PC-3 (cell line): ENCODE results near the gene CAMTA1. TPM values are rescaled to one million over a fixed set of nuclear protein-coding genes. Genes with fewer than 3 reads are reported as not detected.

Source experiments
- ATAC-seq: fragments of 200-7000 bp; cut with Tn5 transposase; 2 replicates; pipeline ENCODE4 v1.9.1; 2020; ENCODE audit warnings: mild to moderate bottlenecking, moderate library complexity
- BruUV-seq: library from RNA; stranded (reverse); fragments of 400-500 nt; replicated peaks from 2 replicates; lab custom pipeline; 2021; lab: Mats Ljungman, UMichigan
- CTCF ChIA-PET: fragments of 300-600 bp; sonication (Branson Sonifier 250); formaldehyde crosslinking; loops from one replicate; lab custom pipeline; 2022; ENCODE audit warnings: antibody characterized with exemption; lab: Charles Lee
- POLR2A ChIA-PET: fragments of 300-600 bp; sonication (Branson Sonifier 250); formaldehyde crosslinking; loops from one replicate; lab custom pipeline; 2022; ENCODE audit warnings: antibody characterized with exemption; ENCODE audit not compliant: unreplicated experiment; lab: Charles Lee
- DNase-seq: peaks from one replicate; pipeline ENCODE4 v3.0.0-alpha.2; 2015
- H2AFZ ChIP-seq: fragments of 300-600 bp; sonication (generic); 2 replicates; pipeline ENCODE4 v1.6.0; 2016; ENCODE audit warnings: antibody characterized with exemption, low read length
- H3F3A ChIP-seq: fragments of 300-600 bp; sonication (generic); one replicate; pipeline ENCODE4 v1.6.0; 2017; ENCODE audit warnings: antibody characterized with exemption, low read length, control low read depth, mild to moderate bottlenecking; ENCODE audit not compliant: unreplicated experiment
- H3K27ac ChIP-seq: fragments of 300-600 bp; sonication (generic); 2 replicates; pipeline ENCODE4 v1.5.1; 2016; ENCODE audit warnings: mild to moderate bottlenecking, low read length
- H3K27me3 ChIP-seq: fragments of 300-600 bp; sonication (generic); 2 replicates; pipeline ENCODE4 v1.6.1; 2016; ENCODE audit warnings: low read length, mixed read lengths
- H3K36me3 ChIP-seq: fragments of 300-600 bp; sonication (generic); 2 replicates; pipeline ENCODE4 v1.6.1; 2016; ENCODE audit warnings: low read depth, mixed run types, low read length, mixed read lengths
- H3K4me1 ChIP-seq: fragments of 300-600 bp; sonication (generic); 2 replicates; pipeline ENCODE4 v1.5.1; 2016; ENCODE audit warnings: low read length; ENCODE audit not compliant: insufficient read depth
- H3K4me2 ChIP-seq: fragments of 300-600 bp; sonication (generic); 2 replicates; pipeline ENCODE4 v1.6.0; 2016; ENCODE audit warnings: low read length
- H3K4me3 ChIP-seq: fragments of 300-600 bp; sonication (generic); 2 replicates; pipeline ENCODE4 v1.5.1; 2016; ENCODE audit warnings: mild to moderate bottlenecking, low read length, mixed read lengths
- H3K79me2 ChIP-seq: fragments of 300-600 bp; sonication (generic); 2 replicates; pipeline ENCODE4 v1.6.1; 2017; ENCODE audit warnings: low read length, mixed read lengths
- H3K9ac ChIP-seq: fragments of 300-600 bp; sonication (generic); 2 replicates; pipeline ENCODE4 v1.6.0; 2016; ENCODE audit warnings: mild to moderate bottlenecking, low read length
- H3K9me2 ChIP-seq: fragments of 300-600 bp; sonication (generic); replicated peaks from 2 replicates; pipeline ENCODE4 v1.6.1; 2016; ENCODE audit warnings: mixed run types, low read length, mixed read lengths
- H3K9me3 ChIP-seq: fragments of 300-600 bp; sonication (generic); 2 replicates; pipeline ENCODE4 v1.6.1; 2016; ENCODE audit warnings: low read length, mixed read lengths
- H4K20me1 ChIP-seq: fragments of 300-600 bp; sonication (generic); 2 replicates; pipeline ENCODE4 v1.6.1; 2016; ENCODE audit warnings: low read length, mixed read lengths
- EZH2 ChIP-seq: fragments of 300-600 bp; sonication (generic); IDR thresholded peaks from one replicate; pipeline ENCODE4 v1.6.1; 2017; ENCODE audit warnings: antibody characterized with exemption, mild to moderate bottlenecking, low read length; ENCODE audit not compliant: unreplicated experiment
- EZH2phosphoT487 ChIP-seq: fragments of 300-600 bp; sonication (generic); IDR thresholded peaks from 2 replicates; pipeline ENCODE4 v1.6.1; 2018; ENCODE audit warnings: mild to moderate bottlenecking, antibody characterized with exemption, low read length, borderline replicate concordance
- intact Hi-C: fragments of 100-400 bp; cut with micrococcal nuclease; formaldehyde crosslinking; loops from 2 replicates; pipeline ENCODE4 v1.9.0; 2023
- total RNA-seq: library from RNA; depleted of rRNA; stranded (reverse); fragments of >200 nt; gene quantifications from 2 replicates; pipeline ENCODE4 v1.2.3, GENCODE V29; 2014
- TF ChIP-seq, protein P1 (sequence below): fragments of 300-600 bp; sonication (generic); conservative IDR thresholded peaks from 2 replicates; pipeline ENCODE4 v1.5.1; 2017; ENCODE audit warnings: antibody characterized with exemption, low read depth, mild to moderate bottlenecking, low read length

CAMTA1 gene
- total RNA-seq, 1 experiment from 2014 or later, result 40.8 TPM

DNA sequence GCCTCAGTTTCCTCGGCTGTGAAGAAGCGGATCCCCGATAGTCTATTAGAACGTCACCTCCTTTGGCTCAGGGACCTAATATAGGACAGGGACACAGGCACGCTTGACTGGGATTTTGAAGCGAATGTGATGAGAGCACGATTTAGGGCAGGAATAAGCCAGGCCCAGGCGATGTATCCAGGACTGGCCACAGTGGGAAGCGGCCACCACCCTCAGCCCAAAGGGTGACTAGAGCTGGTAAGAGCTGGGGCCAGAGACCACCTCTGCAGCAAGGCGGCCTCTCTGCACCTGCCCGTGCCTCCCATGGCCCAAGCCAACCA, 885.9 kb downstream of the CAMTA1 start:
- H3K36me3 ChIP-seq, result no peaks in the 10 kb centered on the region
- H4K20me1 ChIP-seq, result no peaks in the 10 kb centered on the region
- H3K4me1 ChIP-seq, result no peaks in the 10 kb centered on the region
- BruUV-seq, result no TSS peak
- H3F3A ChIP-seq, result no peaks in the 10 kb centered on the region
- POLR2A ChIA-PET, result no interaction called here
- ATAC-seq (no peak), DNase-seq (no peak)
- H3K27ac ChIP-seq, result no peak overlapping the region
- CTCF ChIA-PET, result no interaction called here
- intact Hi-C loops, result no loop called here
- H3K4me3 ChIP-seq, result no peak overlapping the region
- peaks cover 14% of the 10 kb centered on the region for H3K27me3 ChIP-seq
- H2AFZ ChIP-seq, result no peak overlapping the region
- no peaks in the 10 kb centered on the region for H3K9me2 ChIP-seq
- no peaks in the 10 kb centered on the region for H3K9me3 ChIP-seq
- no peak for TF ChIP-seq EZH2
- no peak overlapping the region for H3K9ac ChIP-seq
- H3K79me2 ChIP-seq, result no peaks in the 10 kb centered on the region
- no peak overlapping the region for H3K4me2 ChIP-seq

DNA sequence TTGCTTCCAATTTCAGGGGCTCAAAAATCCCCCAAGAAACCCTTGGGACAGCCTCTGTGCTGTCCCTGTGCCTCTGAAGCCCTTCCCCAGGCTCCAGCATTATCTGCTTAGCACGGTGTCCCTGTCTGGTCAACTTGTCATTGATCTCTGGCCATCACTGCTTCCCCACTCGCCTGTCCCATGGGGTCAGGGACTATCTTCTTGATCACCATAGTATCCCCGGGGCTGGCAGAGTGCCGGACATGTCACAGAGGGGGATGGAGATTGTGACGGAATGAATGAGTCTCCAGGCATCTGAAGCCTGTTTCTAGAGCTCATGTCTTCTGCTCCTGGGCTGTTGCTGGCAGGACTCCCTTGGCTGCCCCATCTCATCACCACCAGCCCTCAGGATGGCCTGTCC, 886.4 kb downstream of the CAMTA1 start:
- Histone ChIP-seq H3K36me3 (no peaks in the 10 kb centered on the region), H3K4me1 (no peaks in the 10 kb centered on the region), H3K4me3 (no peak overlapping the region), H4K20me1 (no peaks in the 10 kb centered on the region), H2AFZ (no peak overlapping the region), H3K9ac (no peak overlapping the region), H3F3A (no peaks in the 10 kb centered on the region), H3K4me2 (no peak overlapping the region), H3K9me2 (no peaks in the 10 kb centered on the region), H3K27me3 (peaks cover 20% of the 10 kb centered on the region), H3K79me2 (no peaks in the 10 kb centered on the region), H3K9me3 (no peaks in the 10 kb centered on the region), H3K27ac (no peak overlapping the region)
- CTCF ChIA-PET, result no interaction called here
- intact Hi-C loops, result no loop called here
- no TSS peak for BruUV-seq
- POLR2A ChIA-PET, result no interaction called here
- TF ChIP-seq EZH2, result no peak
- TF ChIP-seq, protein P1, sequence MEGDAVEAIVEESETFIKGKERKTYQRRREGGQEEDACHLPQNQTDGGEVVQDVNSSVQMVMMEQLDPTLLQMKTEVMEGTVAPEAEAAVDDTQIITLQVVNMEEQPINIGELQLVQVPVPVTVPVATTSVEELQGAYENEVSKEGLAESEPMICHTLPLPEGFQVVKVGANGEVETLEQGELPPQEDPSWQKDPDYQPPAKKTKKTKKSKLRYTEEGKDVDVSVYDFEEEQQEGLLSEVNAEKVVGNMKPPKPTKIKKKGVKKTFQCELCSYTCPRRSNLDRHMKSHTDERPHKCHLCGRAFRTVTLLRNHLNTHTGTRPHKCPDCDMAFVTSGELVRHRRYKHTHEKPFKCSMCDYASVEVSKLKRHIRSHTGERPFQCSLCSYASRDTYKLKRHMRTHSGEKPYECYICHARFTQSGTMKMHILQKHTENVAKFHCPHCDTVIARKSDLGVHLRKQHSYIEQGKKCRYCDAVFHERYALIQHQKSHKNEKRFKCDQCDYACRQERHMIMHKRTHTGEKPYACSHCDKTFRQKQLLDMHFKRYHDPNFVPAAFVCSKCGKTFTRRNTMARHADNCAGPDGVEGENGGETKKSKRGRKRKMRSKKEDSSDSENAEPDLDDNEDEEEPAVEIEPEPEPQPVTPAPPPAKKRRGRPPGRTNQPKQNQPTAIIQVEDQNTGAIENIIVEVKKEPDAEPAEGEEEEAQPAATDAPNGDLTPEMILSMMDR, result no peak
- no peak for TF ChIP-seq EZH2phosphoT487
- no peak for DNase-seq
- no peak for ATAC-seq

DNA sequence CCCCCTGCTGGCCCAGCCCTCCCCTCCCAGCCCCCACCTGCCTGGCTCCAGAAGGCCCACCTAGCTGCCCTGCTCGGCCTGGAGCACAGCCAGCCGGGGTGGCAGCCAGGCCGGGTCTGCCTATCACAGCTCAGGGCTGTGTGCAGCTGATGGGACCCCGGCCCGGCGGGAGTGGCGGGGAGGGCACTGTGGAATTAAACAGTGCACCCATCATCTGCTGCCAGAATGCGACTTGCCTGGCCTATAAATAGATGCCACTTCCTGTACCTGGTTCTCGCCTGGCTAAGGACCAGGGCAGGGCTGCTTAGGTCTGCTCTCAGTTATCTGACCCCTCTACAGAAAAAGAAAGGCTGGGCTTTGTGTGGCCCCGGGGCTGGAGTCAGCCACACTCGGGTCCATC, 887.6 kb downstream of the CAMTA1 start:
- no peaks in the 10 kb centered on the region for H3K9me3 ChIP-seq
- ChIA-PET POLR2A (no interaction called here), CTCF (no interaction called here)
- no peak overlapping the region for H3K4me2 ChIP-seq
- H3K4me1 ChIP-seq, result no peaks in the 10 kb centered on the region
- no peak for TF ChIP-seq EZH2phosphoT487
- TF ChIP-seq, protein P1, result no peak
- H3K4me3 ChIP-seq, result no peak overlapping the region
- H3K36me3 ChIP-seq, result no peaks in the 10 kb centered on the region
- H2AFZ ChIP-seq, result no peak overlapping the region
- H3K27me3 ChIP-seq, result peaks cover 27% of the 10 kb centered on the region
- BruUV-seq, result no TSS peak
- H3F3A ChIP-seq, result no peaks in the 10 kb centered on the region
- no peaks in the 10 kb centered on the region for H3K9me2 ChIP-seq
- DNase-seq (no peak), ATAC-seq (no peak)
- H3K79me2 ChIP-seq, result no peaks in the 10 kb centered on the region
- no peak overlapping the region for H3K27ac ChIP-seq
- H4K20me1 ChIP-seq, result no peaks in the 10 kb centered on the region
- intact Hi-C loops, result no loop called here
- H3K9ac ChIP-seq, result no peak overlapping the region
